HG03039 (cell line): ENCODE measurements around the gene GOLT1B.
A peak's percentile ranks its signal among the peaks of the same experiment; 100 is the strongest.

Experiments
- ATAC-seq: cut with Tn5 transposase; IDR thresholded peaks from one replicate; pipeline ENCODE4 v1.9.1; 2021; ENCODE audit warnings: mild to moderate bottlenecking, moderate library complexity; ENCODE audit not compliant: unreplicated experiment

The GOLT1B gene

DNA sequence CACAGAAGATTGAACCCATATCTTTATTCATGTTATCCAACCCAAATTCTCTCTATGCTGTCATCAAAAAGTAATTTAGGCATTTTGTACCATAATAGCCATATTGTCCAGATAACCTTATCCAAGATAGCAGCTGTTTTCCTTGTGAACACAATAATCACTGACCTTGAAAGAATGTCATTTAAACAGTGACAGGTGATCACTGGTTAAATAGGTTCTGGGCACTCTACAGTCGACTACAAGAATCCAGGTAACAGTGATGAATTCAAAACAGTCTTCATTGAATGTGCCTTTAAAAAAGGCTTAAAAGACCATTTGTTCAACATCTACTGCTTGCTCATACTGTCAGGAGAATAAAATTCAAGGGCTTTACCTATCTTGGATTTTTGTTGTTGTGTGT, 20.0 kb downstream of the GOLT1B start:
- ATAC-seq: no peak

DNA sequence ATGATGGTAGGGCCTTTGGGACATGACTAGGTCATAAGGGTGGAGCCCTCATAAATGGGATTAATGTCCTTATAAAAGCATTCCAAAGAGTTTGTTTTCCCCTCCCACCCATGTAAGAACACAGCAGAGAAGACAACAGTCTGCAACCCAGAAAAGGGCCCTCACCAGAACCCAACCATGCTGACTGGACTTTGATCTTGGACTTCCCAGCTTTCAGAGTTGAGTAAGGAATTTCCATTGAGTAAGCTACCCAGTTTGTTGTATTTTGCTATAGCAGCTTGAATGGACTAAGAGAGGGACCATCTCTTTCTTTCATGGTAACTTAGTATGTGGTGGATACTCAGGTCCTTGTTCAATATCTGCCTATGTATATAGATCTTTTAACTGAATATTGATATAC, 21.6 kb downstream of the GOLT1B start:
- ATAC-seq: no peak

DNA sequence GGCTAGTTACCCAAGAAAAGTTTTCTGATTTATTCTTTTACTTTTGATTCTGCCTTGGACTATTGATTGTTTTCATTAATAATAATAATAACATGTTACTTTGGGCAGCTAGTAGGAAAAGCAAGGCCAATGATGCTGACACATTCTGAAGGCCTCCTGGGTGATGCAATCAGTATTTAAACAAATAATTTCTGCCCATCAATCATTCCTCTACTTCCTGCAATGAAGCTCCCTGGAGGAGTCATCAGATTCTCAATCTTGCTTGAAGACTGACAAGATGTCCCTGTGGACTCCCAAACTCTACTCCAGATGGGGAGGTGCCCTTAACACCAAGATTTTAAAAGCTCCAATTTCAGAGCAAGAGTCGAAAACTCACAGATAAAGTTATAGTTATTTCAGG, 24.5 kb downstream of the GOLT1B start, which contains the start of gene SPX:
SPX (plus strand) TSS at position 244 of the 400 bp plus-strand sequence. CDS start 177 bp downstream, outside the sequence.
- ATAC-seq: no peak

DNA sequence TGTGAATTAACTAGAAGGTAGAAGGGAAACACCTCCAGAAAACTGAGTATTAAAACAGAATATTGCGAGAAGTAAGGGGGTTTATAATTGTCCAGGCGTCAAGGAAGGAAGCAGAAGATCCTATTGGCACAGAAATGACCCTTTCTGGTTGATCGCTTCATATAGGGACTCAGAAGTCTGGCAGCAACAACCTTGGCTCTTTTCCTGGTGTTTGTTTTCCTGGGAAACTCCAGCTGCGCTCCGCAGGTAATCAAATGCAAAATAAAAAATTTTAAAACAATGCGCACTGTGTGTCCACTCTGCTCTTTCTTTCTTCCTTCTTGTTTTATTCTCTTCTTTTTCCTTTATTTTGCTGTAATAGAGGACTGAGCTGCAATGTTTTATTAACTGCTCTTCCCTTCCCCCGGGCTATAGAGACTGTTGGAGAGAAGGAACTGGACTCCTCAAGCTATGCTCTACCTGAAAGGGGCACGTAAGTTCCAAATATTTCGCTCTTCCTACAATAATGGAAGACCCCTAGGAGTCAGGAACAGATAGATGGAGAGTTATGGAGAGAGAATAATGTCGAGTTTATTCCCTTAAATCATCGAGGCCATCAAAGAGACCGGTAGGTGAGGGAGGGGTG, 25.2 kb downstream of the GOLT1B start:
- no peak for ATAC-seq

DNA sequence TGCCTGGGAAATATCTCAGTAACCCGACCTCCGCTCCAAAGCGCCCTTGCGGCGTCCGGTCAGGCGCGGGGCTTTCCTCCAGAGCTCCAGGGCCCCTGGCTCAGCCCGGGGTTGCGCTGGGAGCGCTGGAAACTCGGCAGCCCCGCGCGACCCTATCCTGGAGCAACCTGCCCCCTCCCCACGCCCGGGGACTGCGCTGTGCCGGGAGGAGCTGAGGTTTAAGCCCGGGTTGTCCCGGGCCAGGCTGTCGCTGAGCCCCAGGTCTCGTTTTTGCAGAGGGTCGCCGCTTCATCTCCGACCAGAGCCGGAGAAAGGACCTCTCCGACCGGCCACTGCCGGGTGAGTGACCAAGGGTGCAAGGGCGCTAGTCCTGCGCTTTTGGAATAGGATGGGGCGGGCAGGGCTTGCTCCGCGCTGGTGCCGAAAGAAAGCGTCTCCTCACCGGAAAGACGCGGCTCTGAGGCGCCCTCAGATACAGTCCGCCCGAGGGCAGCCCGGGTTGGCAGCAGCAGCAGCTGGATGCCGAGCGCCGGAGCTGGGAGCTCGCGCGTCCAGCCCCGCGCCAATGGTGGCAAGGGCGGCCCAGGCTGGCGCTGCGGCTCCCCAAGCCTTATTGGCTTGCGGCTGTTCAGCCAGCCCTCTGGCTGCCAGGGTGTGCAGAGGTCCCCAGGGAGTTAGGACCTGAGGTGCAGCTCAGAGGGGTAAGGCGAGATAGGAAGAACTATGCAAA, 26.0 kb downstream of the GOLT1B start:
- peak; percentile 95 for ATAC-seq

DNA sequence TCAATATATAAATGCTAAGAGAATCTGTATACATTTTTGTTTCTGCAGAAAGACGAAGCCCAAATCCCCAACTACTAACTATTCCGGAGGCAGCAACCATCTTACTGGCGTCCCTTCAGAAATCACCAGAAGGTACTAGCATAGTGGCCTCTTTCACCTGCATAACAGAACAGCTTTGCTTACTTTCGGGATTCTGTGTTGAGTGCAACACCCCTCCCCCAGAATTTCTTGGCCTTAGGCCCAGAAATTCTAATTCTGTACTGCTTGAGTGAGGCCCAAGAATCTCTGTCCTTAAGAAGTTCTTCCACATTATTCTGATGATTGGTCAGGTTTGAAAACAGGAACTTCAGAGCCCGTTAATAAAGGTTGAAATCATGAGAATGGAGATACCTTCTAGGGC, 27.4 kb downstream of the GOLT1B start:
- ATAC-seq: no peak

DNA sequence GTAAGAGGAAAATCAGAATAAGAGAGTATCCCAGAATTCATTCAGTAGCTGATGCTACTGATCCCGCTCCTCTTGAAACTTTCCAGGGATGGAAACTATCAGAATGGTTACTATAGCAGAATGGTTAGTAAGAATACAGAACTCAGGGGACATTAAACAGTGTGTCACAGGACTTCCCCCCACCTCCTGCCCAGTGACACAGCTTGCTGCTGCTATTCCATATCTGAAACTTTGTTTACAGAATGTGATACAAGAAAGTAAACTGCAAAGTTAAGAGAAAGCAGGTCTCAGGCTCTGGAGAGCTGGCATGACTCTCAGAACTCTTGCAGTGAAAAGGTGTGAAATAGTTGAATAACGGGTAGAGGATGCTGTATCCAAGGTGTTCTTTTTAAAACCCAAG, 27.9 kb downstream of the GOLT1B start:
- no peak for ATAC-seq

DNA sequence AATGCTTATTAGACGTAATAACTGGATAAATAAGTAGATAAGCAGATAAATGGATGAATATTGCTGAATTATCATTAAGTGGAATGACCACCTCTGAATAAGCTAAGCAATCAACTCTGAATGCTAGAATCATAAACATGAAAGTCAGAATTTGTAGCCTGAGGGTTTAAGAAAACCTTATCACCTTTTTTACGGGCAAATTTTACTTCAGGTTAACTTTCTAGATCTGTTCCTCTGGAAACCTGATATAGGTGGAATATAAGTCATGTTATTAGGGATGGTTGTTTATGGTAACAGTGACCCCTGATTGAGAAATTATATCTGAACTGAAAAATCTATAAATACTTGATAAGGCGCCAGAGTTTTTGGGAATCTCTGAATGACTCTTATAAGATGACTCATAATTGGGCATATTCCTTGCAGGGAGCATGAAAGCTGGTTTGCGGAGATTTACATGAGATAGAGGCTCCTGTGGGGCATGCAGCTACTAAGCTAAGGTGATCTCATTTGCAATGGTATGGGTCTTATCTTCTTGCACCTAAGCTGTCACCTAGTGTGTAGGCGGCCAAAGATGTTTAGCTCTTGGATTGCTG, 36.6 kb downstream of the GOLT1B start:
- ATAC-seq: no peak

DNA sequence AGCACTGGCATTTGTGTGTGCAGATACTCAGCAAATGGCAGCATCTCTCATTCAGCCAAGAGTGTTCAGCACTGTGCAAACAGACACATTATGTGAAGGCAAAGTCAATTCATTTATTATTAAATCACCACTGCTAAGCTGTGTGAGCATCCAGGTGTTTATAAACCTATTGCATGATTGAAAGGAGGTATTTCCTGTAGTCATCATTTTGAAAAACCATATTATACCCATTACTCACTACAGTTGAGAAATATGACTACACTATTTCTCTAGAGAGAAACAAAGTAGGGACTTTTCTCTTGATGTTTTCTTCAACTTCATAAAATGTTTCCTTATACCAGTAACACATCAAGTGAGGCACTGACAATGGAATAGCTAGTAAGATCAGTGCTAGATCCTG, 38.2 kb downstream of the GOLT1B start:
- ATAC-seq: no peak

DNA sequence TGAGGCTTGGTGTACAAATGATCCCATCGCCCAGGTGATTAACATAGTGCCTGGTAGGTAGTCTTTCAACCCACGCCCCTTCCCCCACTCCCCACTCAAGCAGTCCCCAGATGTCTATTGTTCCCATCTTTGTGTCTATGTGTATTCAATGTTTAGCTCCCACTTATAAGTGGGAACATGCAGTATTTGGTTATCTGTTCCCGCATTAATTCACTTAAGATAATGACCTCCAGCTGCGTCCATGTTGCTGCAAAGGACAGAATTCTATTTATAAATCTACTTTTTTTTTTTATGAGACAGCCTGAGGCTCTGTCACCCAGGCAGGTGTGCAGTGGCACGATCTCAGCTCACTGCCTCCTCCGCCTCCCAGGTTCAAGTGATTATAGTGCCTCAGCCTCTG, 40.2 kb downstream of the GOLT1B start:
- ATAC-seq: no peak

DNA sequence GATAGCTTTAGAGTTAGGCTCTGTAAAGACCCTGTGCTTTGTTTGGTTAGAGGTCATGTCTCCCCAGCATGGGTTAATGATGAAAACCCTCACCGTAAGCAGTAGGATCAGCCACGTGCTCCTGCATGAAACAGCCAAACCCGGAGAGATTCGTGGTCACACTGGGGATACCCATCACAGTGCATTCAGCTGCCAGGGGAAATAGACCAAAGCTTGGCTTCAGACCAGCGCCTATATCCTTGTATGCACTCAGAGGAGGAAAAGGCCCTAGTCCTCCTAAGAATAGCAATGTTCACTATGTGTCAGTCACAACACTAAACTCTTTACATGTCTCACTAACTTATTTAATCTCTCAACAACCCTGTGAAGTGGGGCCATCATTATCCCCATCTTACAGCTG, 40.8 kb downstream of the GOLT1B start:
- no peak for ATAC-seq

DNA sequence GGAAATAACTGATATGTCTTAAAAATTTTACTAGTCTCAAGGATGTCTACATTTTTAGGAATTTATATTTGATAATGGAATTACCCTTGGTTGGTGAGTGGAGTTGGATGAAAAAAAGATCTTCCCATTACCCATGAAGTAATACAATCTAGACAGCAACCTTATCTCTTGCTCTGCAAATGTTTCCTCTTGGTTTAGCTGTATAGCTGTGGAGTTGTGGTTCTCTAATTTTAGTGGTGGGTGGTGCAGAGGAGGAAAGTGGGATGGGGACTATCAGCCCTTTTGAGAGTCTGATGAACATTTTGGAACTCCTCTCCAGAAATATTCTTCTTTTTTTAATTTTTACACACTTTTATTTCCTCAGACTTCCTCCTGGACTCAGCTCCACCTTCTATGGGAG, 41.6 kb downstream of the GOLT1B start:
- no peak for ATAC-seq

DNA sequence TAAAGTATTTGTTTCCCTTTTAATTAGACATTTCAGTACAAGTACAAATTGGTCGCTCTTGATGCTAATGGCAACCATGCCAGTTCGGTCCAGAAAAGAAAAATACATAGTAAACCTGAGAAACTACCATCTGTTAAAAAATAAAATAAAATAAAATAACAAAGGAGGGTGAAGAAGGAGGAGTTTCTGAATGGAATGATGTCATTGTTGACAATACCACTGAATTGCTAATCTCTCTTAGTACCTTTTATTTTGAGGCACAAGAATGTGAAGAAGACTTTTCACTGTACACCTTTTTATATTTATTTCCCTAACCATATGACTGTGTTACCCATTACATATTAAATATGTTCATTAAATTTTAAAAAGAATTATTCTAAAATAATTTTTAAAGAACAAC, 44.0 kb downstream of the GOLT1B start:
- no peak for ATAC-seq

DNA sequence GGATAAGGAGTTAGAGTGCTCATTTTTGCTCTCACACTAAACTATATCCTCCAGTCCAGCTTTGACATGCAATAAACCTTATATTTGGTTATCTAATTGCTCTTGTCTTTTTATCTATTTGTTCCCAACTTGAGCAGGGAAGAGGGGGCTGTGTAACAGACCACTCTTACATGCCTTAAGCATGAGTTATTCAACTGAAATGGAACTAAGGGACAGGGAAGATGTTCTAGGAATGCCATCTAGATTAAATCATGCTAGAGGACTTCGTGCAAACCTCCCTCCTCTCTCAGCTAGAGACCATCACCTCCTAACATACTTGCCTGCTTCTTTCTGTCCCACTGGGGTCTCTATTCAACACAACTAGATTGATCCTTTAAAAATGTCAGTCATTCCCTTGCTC, 45.1 kb downstream of the GOLT1B start:
- ATAC-seq: no peak

DNA sequence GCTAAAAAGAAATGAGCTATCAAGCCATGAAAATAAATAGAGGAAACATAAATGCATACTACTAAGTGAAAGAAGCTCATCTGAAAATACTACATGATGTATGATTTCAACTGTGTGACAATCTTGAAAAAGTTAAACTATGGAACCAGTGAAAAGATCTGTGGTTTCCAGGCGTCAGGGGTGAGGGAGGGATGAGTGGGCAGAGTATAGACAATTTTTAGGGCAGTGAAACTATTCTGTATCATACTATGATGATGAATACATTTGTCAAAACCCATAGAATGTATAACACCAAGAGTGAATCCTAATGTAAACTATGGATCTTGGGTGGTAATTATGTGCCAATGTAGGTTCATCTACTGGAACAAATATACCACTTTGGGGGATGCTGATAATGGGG, 45.8 kb downstream of the GOLT1B start:
- ATAC-seq: no peak

DNA sequence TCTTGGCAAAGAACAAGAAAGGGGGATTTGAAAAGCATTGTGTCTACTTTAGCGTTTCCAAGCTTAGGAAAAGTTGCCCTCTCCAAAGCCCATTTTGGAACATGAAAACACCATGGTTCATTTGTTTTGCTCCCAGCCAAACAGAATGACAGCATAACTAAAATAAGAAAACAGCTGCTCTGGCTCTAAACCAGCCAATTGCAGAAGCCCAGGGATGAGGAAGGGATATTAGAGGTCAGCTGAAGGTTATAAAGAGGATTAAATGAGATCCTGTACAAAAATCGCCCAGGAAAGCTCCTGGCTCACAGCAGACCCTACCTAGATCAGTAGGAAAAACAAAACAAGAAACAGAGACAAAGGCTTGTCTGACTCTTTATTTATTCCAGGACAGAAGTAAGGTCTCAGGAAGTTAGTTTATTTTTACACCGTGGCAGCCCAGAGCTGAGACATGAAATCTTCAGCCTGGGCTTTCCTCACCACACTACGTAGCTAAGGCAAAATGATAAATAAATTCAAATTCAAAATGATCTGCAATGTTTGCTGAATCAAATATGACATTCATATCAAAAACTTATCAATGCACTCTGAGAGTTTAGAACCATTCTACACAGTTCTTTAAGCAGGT, 50.4 kb downstream of the GOLT1B start:
- no peak for ATAC-seq

DNA sequence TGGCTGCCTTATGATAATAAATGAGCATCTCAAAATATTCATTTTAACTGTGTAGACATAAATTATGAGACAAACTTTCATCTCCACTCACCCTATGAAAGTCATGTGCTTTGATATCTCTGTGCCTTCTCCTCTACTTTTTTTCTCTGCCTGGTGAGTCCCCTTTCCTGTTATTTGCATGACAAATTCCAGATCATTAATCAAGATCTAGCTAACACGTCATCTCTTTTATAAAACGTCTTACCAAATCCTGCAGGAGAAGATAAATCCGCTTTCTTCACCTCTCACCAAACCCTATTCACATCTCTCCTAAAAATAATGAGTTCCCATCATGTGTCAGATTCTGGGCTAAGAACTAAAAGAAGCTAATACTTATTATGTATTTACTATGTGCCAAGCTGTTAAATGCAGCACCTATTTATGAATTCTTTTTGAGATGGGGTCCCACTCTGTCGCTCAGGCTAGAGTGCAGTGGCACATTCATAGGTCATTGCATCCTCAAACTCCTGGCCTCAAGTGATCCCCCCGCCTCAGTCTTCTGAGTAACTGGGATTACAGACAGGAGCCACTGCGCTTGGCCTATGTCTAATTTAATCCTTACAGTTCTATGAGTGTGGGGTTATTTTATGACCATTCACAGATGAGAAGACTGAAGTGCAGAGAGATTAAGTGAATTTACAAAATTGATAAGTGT, 51.2 kb downstream of the GOLT1B start:
- no peak for ATAC-seq

DNA sequence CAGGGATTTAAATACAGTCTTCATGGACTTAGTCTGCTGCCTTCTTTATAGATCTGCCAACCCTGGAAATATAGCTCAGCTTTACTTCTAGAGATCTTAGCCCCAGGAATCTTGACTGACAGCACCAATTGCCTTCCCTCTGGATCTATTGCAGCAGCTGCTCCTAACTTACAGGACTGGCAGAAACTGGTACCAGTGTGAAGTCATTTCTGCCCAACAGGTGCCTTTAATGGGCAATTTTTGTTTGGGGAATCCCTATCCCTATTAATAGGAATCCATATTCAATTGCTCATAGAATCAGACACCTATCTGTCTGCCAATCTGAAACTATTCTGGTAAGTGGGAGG, 51.7 kb downstream of the GOLT1B start:
- ATAC-seq: no peak

DNA sequence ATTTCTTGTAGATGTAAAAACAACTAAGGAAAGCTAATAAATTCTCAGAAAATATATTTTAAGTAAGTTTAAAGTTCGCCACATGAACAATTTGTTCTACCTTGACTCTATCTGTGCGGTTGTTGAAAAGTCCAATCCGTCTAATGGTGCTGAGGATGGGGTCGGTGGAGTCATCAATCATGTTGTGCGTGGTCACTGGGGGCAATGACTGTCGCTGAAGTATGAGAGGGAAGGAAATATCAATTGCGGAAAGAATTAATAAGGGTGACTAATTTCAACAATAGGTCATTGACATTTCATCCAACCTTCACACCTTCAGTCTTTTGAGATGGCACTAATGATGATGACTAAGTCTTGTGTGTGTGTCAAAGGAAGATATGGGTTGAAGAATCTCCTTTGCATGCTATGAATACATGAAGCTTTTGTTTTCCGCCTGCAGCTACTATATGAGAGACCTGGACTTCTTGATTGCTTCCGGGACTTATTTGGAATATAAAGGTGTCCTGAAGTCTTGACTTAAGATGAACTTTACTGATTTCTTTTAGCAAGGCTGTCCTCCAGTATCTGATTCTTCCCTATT, 56.6 kb downstream of the GOLT1B start:
- ATAC-seq: no peak

DNA sequence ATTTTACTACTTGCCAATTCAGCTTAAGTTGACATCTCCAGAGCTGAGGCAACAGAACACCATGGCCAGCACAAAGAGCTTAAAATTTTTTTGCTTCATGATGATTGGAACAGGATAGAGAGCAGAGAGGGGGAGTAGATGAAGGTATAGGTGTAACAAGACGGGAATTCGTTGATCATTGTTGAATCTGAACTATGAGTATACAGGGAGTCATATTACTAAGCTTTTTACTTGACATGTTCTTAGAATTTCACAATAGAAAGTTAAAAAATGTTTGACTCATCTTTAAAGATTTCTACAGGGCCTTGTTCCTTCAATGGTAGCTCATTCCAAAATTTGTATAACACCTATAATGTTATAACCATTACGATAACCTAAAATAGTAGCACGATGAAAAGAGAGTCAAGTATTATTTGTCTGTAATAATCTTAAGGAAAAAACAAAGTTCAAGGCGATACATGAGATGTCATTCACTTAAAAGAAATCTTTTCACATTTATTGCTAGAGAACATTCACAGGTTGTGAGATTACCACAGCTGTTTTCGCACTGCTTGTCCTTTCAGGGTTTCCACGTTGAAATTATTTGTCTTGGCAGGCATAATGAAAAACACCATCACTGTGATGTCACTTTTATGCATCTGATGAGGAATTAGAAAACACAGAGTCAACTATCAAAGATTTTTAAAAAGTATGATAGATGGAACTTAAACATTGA, 58.4 kb downstream of the GOLT1B start:
- no peak for ATAC-seq
